ENCODE results near the gene KLHL6. TPM values are rescaled to one million over a fixed set of nuclear protein-coding genes. Genes with fewer than 3 reads are reported as not detected.

The KLHL6 gene
- total RNA-seq, 1 donor from 2014 or later: 0.11 TPM

DNA sequence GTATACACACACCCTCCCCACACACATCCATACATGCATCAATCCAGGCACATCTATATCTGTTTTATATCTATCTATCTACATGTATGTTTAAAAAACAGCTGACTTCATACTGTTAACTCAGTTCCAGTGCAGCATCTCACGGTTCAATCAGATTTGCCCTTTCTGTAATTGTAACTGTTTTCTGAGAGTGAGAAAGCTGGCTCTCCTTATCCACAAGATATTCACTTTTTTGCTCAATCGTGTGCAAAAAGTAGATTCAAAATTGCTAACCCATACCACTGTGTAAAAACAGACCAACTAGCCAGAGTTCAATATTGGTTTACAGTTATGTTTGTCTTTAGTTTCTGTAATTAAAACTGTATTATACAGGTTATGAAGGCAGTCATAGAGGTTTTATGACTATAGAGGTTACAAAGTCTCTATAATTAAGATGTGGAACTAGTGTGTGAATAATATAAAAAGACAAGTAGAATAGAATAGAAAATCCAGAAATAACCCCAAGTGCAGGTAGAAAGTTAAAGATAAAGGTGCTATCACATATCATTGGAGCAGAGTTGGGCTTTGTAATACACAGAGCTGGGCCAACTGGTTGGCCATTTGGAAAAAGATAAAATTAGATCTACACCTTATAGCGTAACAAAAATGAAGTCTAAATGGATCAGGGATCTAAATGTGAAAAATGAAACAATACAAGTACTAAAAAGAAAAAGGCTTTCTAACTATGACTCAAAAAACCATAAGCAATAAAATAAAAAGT lies 107.0 kb downstream of the KLHL6 start:
- H2AFZ ChIP-seq (ENCODE audit: low read depth, low read length): peak overlapping the region; percentile 99
- FAIRE-seq: no peak

GRCh38 chr3:183447206-183448001 lies 108.1 kb downstream of the KLHL6 start:
- no peaks in the 10 kb centered on the region for H3K27me3 Mint-ChIP-seq (ENCODE audit: low read depth, unreplicated experiment)
- Histone ChIP-seq H3K27ac (ENCODE audit: low read depth, low read length) (peak overlapping the region; percentile 64), H3K9ac (ENCODE audit: low read length) (peak overlapping the region; percentile 84), H3K4me1 (ENCODE audit: insufficient read depth, low read length) (peaks cover 11% of the 10 kb centered on the region), H4K20me1 (ENCODE audit: insufficient read depth, low read length) (no peaks in the 10 kb centered on the region), H3K27me3 (ENCODE audit: insufficient read depth, low read length) (no peaks in the 10 kb centered on the region), H3K4me3 (ENCODE audit: insufficient read depth, low read depth, low read length) (peak overlapping the region; percentile 81), H3K36me3 (ENCODE audit: insufficient read depth, low read length) (no peaks in the 10 kb centered on the region), H3K4me2 (ENCODE audit: low read length) (peak overlapping the region; percentile 91), H2AFZ (ENCODE audit: low read depth, low read length) (peak overlapping the region; percentile 99), H3K9me3 (ENCODE audit: insufficient read depth, low read depth, low read length) (peaks cover 8% of the 10 kb centered on the region), H3K79me2 (ENCODE audit: insufficient read depth, low read length) (peaks cover 4% of the 10 kb centered on the region)
- DNase-seq (ENCODE audit: low read depth) (peak; percentile 68), FAIRE-seq (no peak)
- H3K27ac Mint-ChIP-seq (ENCODE audit: unreplicated experiment): peak overlapping the region; percentile 77
- peaks cover 14% of the 10 kb centered on the region for H3K9me3 Mint-ChIP-seq (ENCODE audit: unreplicated experiment)
- TF ChIP-seq, protein P1, sequence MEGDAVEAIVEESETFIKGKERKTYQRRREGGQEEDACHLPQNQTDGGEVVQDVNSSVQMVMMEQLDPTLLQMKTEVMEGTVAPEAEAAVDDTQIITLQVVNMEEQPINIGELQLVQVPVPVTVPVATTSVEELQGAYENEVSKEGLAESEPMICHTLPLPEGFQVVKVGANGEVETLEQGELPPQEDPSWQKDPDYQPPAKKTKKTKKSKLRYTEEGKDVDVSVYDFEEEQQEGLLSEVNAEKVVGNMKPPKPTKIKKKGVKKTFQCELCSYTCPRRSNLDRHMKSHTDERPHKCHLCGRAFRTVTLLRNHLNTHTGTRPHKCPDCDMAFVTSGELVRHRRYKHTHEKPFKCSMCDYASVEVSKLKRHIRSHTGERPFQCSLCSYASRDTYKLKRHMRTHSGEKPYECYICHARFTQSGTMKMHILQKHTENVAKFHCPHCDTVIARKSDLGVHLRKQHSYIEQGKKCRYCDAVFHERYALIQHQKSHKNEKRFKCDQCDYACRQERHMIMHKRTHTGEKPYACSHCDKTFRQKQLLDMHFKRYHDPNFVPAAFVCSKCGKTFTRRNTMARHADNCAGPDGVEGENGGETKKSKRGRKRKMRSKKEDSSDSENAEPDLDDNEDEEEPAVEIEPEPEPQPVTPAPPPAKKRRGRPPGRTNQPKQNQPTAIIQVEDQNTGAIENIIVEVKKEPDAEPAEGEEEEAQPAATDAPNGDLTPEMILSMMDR (IDR thresholded peaks at IDR 0.05; ENCODE audit: insufficient read depth, low read depth, low read length): no peak
- H3K4me3 Mint-ChIP-seq (ENCODE audit: unreplicated experiment): peak overlapping the region; percentile 99
- H3K36me3 Mint-ChIP-seq (ENCODE audit: low read depth, unreplicated experiment): peaks cover 2% of the 10 kb centered on the region
- H3K4me1 Mint-ChIP-seq (ENCODE audit: low read depth, unreplicated experiment): peaks cover 11% of the 10 kb centered on the region

More for the DNA sequence above, 107.0 kb downstream of the KLHL6 start:
- Histone ChIP-seq H3K36me3 (ENCODE audit: insufficient read depth, low read length) (no peaks in the 10 kb centered on the region), H3K9me3 (ENCODE audit: insufficient read depth, low read depth, low read length) (peaks cover 3% of the 10 kb centered on the region), H3K27me3 (ENCODE audit: insufficient read depth, low read length) (no peaks in the 10 kb centered on the region), H3K4me1 (ENCODE audit: insufficient read depth, low read length) (peaks cover 11% of the 10 kb centered on the region), H4K20me1 (ENCODE audit: insufficient read depth, low read length) (no peaks in the 10 kb centered on the region), H3K4me3 (ENCODE audit: insufficient read depth, low read depth, low read length) (peak overlapping the region; percentile 81), H3K4me2 (ENCODE audit: low read length) (peak overlapping the region; percentile 91), H3K27ac (ENCODE audit: low read depth, low read length) (no peak overlapping the region), H3K9ac (ENCODE audit: low read length) (peak overlapping the region; percentile 84), H3K79me2 (ENCODE audit: insufficient read depth, low read length) (peaks cover 4% of the 10 kb centered on the region)
- no peak for TF ChIP-seq EZH2 (IDR thresholded peaks at IDR 0.05; ENCODE audit: insufficient read depth, low read length)
- TF ChIP-seq, protein P1 (IDR thresholded peaks at IDR 0.05; ENCODE audit: insufficient read depth, low read depth, low read length): no peak
- Mint-ChIP-seq H3K4me3 (ENCODE audit: unreplicated experiment) (peak overlapping the region; percentile 99), H3K27ac (ENCODE audit: unreplicated experiment) (no peak overlapping the region), H3K4me1 (ENCODE audit: low read depth, unreplicated experiment) (peaks cover 11% of the 10 kb centered on the region), H3K36me3 (ENCODE audit: low read depth, unreplicated experiment) (peaks cover 2% of the 10 kb centered on the region), H3K9me3 (ENCODE audit: unreplicated experiment) (peaks cover 8% of the 10 kb centered on the region), H3K27me3 (ENCODE audit: low read depth, unreplicated experiment) (no peaks in the 10 kb centered on the region)
- no peak for DNase-seq (ENCODE audit: low read depth)

Measured in astrocyte (in vitro differentiated cells and primary cell).